Measurements from ENCODE around the gene KLHL18. TPM values are rescaled to one million over a fixed set of nuclear protein-coding genes. Genes with fewer than 3 reads are reported as not detected.
"Not testable (repeated sequence)": the region's sequence is repeated elsewhere in the genome, so short reads cannot be mapped to it uniquely, and the experiment has no call there.

Gene KLHL18
- polyA plus RNA-seq, 2 of the 4 experiments (the other 2 are of a cell fraction) = 14.3 to 20.7 TPM

DNA sequence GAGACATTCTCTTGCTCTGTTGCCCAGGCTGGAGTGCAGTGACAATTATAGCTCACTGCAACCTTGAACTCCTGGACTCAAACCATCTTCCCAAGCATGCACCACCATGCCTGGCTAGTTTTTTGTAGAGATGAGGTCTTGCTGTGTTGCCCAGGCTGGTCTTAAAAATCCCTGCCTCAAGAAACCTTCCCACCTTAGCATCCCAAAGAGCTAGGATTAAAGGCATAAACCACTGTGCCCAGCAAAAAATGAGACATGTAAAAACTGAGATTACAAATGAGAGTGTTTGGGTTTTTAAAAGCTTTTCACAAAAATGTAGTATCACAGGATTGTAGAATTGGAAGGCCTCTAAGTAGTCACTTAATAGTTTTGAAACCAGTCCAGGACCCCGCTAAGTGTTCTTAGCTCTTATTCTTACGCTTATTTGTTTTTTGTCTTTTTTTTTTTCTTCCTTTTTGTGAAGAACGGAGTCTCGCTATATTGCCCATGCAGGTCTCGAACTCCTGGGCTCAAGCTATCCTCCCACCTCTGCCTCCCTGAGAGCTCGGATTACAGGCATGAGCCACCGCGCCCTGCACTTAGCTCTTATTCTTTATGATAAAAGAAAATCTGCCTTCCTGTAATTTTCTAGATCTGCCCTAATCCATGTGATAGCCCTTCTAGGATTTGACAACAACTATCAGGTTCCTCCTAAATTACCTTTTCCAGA is 31.5 kb downstream of the KLHL18 start:
- ATAC-seq (no peak), FAIRE-seq (no peak), DNase-seq (ENCODE audit: low read depth in 1 of 2, low spot score in 1 of 2) (no peak)
- Histone ChIP-seq H3K4me1 (no peaks in the 10 kb centered on the region), H3K9me3 (no peaks in the 10 kb centered on the region), H3K4me2 (no peak overlapping the region), H3K4me3 (no peak overlapping the region), H3K27ac (no peak overlapping the region)
- ChIA-PET CTCF (interaction anchor here (0.8 to 6.8 kb wide), 4 partner anchors 9 to 63 kb away, joined by 3 to 38 read pairs (median 4); no protein-coding TSS in a partner anchor), POLR2A (interaction anchor here (0.6 kb wide), 1 partner anchor 11 kb away, joined by 3 read pairs; no protein-coding TSS in a partner anchor)
- no peak for TF ChIP-seq NPAS2 (CRISPR knock-in tag; IDR thresholded peaks at IDR 0.05; ENCODE audit: borderline replicate concordance)
- no peak for TF ChIP-seq POLR2AphosphoS2 (conservative IDR thresholded peaks at IDR 0.05; ENCODE audit: low read length)
- TF ChIP-seq EP300 (IDR thresholded peaks at IDR 0.05) = no peak
- no peak for TF ChIP-seq TP53 (CRISPR knock-in tag; IDR thresholded peaks at IDR 0.05)
- TF ChIP-seq MAFK (IDR thresholded peaks at IDR 0.05; ENCODE audit: partially characterized antibody) = no peak
- no peak for TF ChIP-seq KDM1A (IDR thresholded peaks at IDR 0.05; ENCODE audit: low read depth)
- TF ChIP-seq JUNB (IDR thresholded peaks at IDR 0.05) = no peak
- TF ChIP-seq ZC3H11A (IDR thresholded peaks at IDR 0.05) = no peak
- TF ChIP-seq JUN (IDR thresholded peaks at IDR 0.05) = no peak
- TF ChIP-seq HOXB13 (CRISPR knock-in tag; IDR thresholded peaks at IDR 0.05; ENCODE audit: low read depth) = no peak
- TF ChIP-seq, protein P1, sequence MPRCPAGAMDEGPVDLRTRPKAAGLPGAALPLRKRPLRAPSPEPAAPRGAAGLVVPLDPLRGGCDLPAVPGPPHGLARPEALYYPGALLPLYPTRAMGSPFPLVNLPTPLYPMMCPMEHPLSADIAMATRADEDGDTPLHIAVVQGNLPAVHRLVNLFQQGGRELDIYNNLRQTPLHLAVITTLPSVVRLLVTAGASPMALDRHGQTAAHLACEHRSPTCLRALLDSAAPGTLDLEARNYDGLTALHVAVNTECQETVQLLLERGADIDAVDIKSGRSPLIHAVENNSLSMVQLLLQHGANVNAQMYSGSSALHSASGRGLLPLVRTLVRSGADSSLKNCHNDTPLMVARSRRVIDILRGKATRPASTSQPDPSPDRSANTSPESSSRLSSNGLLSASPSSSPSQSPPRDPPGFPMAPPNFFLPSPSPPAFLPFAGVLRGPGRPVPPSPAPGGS (IDR thresholded peaks at IDR 0.05) = no peak
- TF ChIP-seq RNF2 (IDR thresholded peaks at IDR 0.05; ENCODE audit: borderline replicate concordance, low read depth) = no peak
- TF ChIP-seq RAD21 (conservative IDR thresholded peaks at IDR 0.05 in 1 of 2, IDR thresholded peaks at IDR 0.05 in 1 of 2) = no peak
- WGBS (ENCODE audit: missing lambda C conversion rate) = 98% methylated on average over 8 of the region's 8 CpGs

DNA sequence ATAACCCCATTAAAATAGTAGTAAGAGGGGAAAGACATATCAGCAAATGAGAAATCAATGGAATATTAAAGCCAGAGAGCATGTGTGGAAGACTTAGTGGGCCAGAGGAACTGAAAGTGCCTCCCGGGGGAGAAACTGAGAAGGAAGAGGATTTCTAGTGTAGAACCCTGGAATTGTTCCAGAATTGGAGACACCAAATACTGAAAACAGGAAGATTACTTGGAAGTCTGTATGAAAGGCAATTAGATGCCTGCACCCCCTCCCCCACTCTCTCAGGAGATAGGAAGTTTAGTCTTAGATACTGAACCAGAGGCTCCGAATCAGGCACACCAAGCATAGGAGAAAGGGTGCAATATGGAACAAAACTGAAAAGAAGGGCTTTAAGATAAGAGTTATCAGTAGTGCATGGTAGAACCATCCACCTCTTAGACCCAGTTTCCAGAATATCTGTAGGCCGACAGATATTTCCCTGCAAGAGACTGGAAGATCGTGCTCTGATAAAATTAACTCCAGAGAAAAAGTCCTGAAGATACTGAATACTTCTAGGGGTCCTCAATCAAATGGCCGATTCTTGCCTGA is 32.4 kb downstream of the KLHL18 start:
- H3K27ac ChIP-seq = no peak overlapping the region
- TF ChIP-seq MAFK (IDR thresholded peaks at IDR 0.05; ENCODE audit: partially characterized antibody) (no peak), HDAC2 (IDR thresholded peaks at IDR 0.05) (no peak), FOSB (CRISPR knock-in tag; IDR thresholded peaks at IDR 0.05) (no peak), NR3C1 (IDR thresholded peaks at IDR 0.05) (no peak), FOSL2 (IDR thresholded peaks at IDR 0.05) (no peak), FOSL2 (CRISPR knock-in tag; IDR thresholded peaks at IDR 0.05) (no peak), MYC (IDR thresholded peaks at IDR 0.05; ENCODE audit: borderline replicate concordance, low read length) (no peak), ZSCAN20 (CRISPR knock-in tag; IDR thresholded peaks at IDR 0.05) (no peak), TP53 (CRISPR knock-in tag; IDR thresholded peaks at IDR 0.05) (no peak), CHD4 (IDR thresholded peaks at IDR 0.05; ENCODE audit: borderline replicate concordance) (no peak), HOXB13 (CRISPR knock-in tag; IDR thresholded peaks at IDR 0.05; ENCODE audit: low read depth) (no peak), CBX8 (IDR thresholded peaks at IDR 0.05) (no peak), POLR2AphosphoS2 (conservative IDR thresholded peaks at IDR 0.05; ENCODE audit: low read length) (no peak)
- TF ChIP-seq, protein P2, sequence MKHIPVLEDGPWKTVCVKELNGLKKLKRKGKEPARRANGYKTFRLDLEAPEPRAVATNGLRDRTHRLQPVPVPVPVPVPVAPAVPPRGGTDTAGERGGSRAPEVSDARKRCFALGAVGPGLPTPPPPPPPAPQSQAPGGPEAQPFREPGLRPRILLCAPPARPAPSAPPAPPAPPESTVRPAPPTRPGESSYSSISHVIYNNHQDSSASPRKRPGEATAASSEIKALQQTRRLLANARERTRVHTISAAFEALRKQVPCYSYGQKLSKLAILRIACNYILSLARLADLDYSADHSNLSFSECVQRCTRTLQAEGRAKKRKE (CRISPR knock-in tag; IDR thresholded peaks at IDR 0.05; ENCODE audit: low read depth) = no peak
- TF ChIP-seq, protein P3, sequence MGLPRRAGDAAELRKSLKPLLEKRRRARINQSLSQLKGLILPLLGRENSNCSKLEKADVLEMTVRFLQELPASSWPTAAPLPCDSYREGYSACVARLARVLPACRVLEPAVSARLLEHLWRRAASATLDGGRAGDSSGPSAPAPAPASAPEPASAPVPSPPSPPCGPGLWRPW (IDR thresholded peaks at IDR 0.05) = no peak
- TF ChIP-seq, protein P4, sequence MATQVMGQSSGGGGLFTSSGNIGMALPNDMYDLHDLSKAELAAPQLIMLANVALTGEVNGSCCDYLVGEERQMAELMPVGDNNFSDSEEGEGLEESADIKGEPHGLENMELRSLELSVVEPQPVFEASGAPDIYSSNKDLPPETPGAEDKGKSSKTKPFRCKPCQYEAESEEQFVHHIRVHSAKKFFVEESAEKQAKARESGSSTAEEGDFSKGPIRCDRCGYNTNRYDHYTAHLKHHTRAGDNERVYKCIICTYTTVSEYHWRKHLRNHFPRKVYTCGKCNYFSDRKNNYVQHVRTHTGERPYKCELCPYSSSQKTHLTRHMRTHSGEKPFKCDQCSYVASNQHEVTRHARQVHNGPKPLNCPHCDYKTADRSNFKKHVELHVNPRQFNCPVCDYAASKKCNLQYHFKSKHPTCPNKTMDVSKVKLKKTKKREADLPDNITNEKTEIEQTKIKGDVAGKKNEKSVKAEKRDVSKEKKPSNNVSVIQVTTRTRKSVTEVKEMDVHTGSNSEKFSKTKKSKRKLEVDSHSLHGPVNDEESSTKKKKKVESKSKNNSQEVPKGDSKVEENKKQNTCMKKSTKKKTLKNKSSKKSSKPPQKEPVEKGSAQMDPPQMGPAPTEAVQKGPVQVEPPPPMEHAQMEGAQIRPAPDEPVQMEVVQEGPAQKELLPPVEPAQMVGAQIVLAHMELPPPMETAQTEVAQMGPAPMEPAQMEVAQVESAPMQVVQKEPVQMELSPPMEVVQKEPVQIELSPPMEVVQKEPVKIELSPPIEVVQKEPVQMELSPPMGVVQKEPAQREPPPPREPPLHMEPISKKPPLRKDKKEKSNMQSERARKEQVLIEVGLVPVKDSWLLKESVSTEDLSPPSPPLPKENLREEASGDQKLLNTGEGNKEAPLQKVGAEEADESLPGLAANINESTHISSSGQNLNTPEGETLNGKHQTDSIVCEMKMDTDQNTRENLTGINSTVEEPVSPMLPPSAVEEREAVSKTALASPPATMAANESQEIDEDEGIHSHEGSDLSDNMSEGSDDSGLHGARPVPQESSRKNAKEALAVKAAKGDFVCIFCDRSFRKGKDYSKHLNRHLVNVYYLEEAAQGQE (IDR thresholded peaks at IDR 0.05) = no peak
- WGBS (ENCODE audit: missing lambda C conversion rate) = 87% methylated on average over 5 of the region's 5 CpGs
- no peak overlapping the region for H3K4me3 ChIP-seq
- no peak for ATAC-seq
- POLR2A ChIA-PET = no interaction called here
- H3K4me1 ChIP-seq = no peaks in the 10 kb centered on the region
- no peak for DNase-seq (ENCODE audit: low read depth in 1 of 2, low spot score in 1 of 2)
- FAIRE-seq = no peak
- CTCF ChIA-PET = interaction anchor here (1.4 to 6.8 kb wide), 2 partner anchors 9 to 64 kb away, joined by 3 to 38 read pairs; no protein-coding TSS in a partner anchor
- no peak overlapping the region for H3K4me2 ChIP-seq
- no peaks in the 10 kb centered on the region for H3K9me3 ChIP-seq

DNA sequence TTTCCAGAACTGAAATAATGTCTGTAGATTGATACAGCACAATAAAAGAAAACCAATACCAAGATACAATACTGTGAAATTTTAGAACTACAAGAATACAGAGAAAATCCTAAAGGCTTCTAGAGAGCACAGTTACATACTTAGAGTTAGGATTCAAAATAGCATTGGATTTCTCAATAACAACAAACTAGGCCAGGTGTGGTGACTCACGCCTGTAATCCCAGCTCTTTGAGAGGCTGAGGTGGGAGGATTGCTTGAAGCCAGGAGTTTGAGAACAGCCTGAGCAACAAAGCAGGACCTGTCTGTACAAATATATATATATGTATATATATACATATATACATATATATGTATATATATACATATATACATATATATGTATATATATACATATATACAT is 33.4 kb downstream of the KLHL18 start:
- DNase-seq (ENCODE audit: low read depth in 1 of 2, low spot score in 1 of 2); H3K27ac ChIP-seq; H3K4me3 ChIP-seq; H3K9me3 ChIP-seq; FAIRE-seq; ATAC-seq; POLR2A ChIA-PET; H3K4me1 ChIP-seq; H3K4me2 ChIP-seq: not testable (repeated sequence)
- WGBS (ENCODE audit: missing lambda C conversion rate) = 84% methylated on average over 1 of the region's 1 CpG
- CTCF ChIA-PET = interaction anchor here (6.8 kb wide), 1 partner anchor 8 kb away, joined by 38 read pairs; no protein-coding TSS in a partner anchor

All from A549 (cell line).